Natural killer cell (primary cell): ENCODE results near the gene OR51G2. TPM values are rescaled to one million over a fixed set of nuclear protein-coding genes. Genes with fewer than 3 reads are reported as not detected.

Source experiments
- ATAC-seq, 3 donors: fragments of 150-1000 bp in 2 of 3; fragments of 200-7000 bp in 1 of 3; cut with Tn5 transposase; 1 replicate in 1 of 3; 2 replicates in 2 of 3; pipeline ENCODE4 v1.10.0; 2021; ENCODE audit warnings: mild to moderate bottlenecking in 2 of 3, moderate library complexity in 2 of 3
- DNase-seq, 2 donors: peaks; one replicate each; pipeline versions ENCODE4 v3.0.0 to v3.0.0-alpha.2; 2013 to 2021; ENCODE audit warnings: mixed read lengths in 1 of 2
- H3K27ac ChIP-seq: one replicate; pipeline ENCODE4 v1.5.1; 2013; ENCODE audit warnings: mild to moderate bottlenecking, low read length
- H3K27me3 ChIP-seq: one replicate; pipeline ENCODE4 v1.6.1; 2013; ENCODE audit warnings: low read length; ENCODE audit not compliant: control insufficient read depth, insufficient read depth
- H3K36me3 ChIP-seq: one replicate; pipeline ENCODE4 v1.6.1; 2013; ENCODE audit warnings: low read length; ENCODE audit not compliant: control insufficient read depth, insufficient read depth
- H3K4me1 ChIP-seq: one replicate; pipeline ENCODE4 v1.6.1; 2013; ENCODE audit warnings: low read length; ENCODE audit not compliant: control insufficient read depth, insufficient read depth
- H3K4me3 ChIP-seq: one replicate; pipeline ENCODE4 v1.5.1; 2013; ENCODE audit warnings: low read length
- H3K9me3 ChIP-seq: one replicate; pipeline ENCODE4 v1.6.1; 2013; ENCODE audit warnings: low read length; ENCODE audit not compliant: control insufficient read depth, insufficient read depth
- H3K27ac Mint-ChIP-seq, 2 donors: one replicate each; pipeline ENCODE4 v1.8.0; 2022; ENCODE audit warnings: mild to moderate bottlenecking in 2 of 2, mixed read lengths in 2 of 2, moderate library complexity in 1 of 2
- H3K27me3 Mint-ChIP-seq, 2 donors: one replicate each; pipeline ENCODE4 v1.8.0; 2022; ENCODE audit warnings: low read depth in 2 of 2, mixed read lengths in 2 of 2
- H3K36me3 Mint-ChIP-seq: one replicate; pipeline ENCODE4 v1.8.0; 2022; ENCODE audit warnings: mixed read lengths
- H3K4me1 Mint-ChIP-seq, 2 donors: one replicate each; pipeline ENCODE4 v1.8.0; 2022; ENCODE audit warnings: mixed read lengths in 2 of 2
- H3K4me3 Mint-ChIP-seq: one replicate; pipeline ENCODE4 v1.8.0; 2022; ENCODE audit warnings: mild to moderate bottlenecking, moderate library complexity, mixed read lengths
- H3K9me3 Mint-ChIP-seq, 2 donors: one replicate each; pipeline ENCODE4 v1.8.0; 2022; ENCODE audit warnings: mixed read lengths in 2 of 2
- WGBS: methylation state at CpG from one replicate; pipeline ENCODE4 v1.1.7; 2013; ENCODE audit warnings: missing lambda C conversion rate; ENCODE audit not compliant: insufficient coverage; 5-methylcytosine and 5-hydroxymethylcytosine counted together
- intact Hi-C: fragments of 100-400 bp; cut with micrococcal nuclease; formaldehyde crosslinking; loops from one replicate; pipeline ENCODE4 v1.14.2; 2022
- total RNA-seq, 4 donors: library from RNA; stranded (reverse); fragments of 120-200 nt in 1 of 4; gene quantifications; one replicate each; pipeline versions ENCODE4 v1.2.3 to v1.2.4, GENCODE V29; 2013 to 2022
- TF ChIP-seq, protein P1 (sequence below): fragments of 200-600 bp; IDR thresholded peaks from one replicate; pipeline ENCODE4 v1.8.0; 2022; ENCODE audit warnings: antibody characterized with exemption

OR51G2 gene
- total RNA-seq, 3 donors from 2014 or later (not counting 1 experiment from before 2014, with no cell fraction given) = not detected

DNA sequence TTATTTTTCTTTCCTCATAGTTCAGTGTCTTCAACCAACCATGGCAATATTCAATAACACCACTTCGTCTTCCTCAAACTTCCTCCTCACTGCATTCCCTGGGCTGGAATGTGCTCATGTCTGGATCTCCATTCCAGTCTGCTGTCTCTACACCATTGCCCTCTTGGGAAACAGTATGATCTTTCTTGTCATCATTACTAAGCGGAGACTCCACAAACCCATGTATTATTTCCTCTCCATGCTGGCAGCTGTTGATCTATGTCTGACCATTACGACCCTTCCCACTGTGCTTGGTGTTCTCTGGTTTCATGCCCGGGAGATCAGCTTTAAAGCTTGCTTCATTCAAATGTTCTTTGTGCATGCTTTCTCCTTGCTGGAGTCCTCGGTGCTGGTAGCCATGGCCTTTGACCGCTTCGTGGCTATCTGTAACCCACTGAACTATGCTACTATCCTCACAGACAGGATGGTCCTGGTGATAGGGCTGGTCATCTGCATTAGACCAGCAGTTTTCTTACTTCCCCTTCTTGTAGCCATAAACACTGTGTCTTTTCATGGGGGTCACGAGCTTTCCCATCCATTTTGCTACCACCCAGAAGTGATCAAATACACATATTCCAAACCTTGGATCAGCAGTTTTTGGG is 37.2 kb downstream of the OR51G2 start, which contains the start of gene OR51T1:
TSS of gene OR51T1 (plus strand) at position 41 of the 641 bp plus-strand sequence. CDS start at position 41, 0 bp downstream.
- Histone ChIP-seq H3K4me1 (no peaks in the 10 kb centered on the region), H3K27ac (no peak within 1 kb of the TSS), H3K9me3 (no peaks in the 10 kb centered on the region), H3K27me3 (no peaks in the 10 kb centered on the region), H3K4me3 (no peak within 1 kb of the TSS), H3K36me3 (no peaks in the 10 kb centered on the region)
- DNase-seq (no peak), ATAC-seq (no peak)
- intact Hi-C loops = no loop called here
- Mint-ChIP-seq H3K4me3 (no peak within 1 kb of the TSS), H3K9me3 (no peaks in the 10 kb centered on the region), H3K4me1 (no peaks in the 10 kb centered on the region), H3K36me3 (no peaks in the 10 kb centered on the region), H3K27ac (no peak within 1 kb of the TSS), H3K27me3 (no peaks in the 10 kb centered on the region)
- WGBS = 85% methylated on average over 8 of the region's 8 CpGs
- TF ChIP-seq, protein P1, sequence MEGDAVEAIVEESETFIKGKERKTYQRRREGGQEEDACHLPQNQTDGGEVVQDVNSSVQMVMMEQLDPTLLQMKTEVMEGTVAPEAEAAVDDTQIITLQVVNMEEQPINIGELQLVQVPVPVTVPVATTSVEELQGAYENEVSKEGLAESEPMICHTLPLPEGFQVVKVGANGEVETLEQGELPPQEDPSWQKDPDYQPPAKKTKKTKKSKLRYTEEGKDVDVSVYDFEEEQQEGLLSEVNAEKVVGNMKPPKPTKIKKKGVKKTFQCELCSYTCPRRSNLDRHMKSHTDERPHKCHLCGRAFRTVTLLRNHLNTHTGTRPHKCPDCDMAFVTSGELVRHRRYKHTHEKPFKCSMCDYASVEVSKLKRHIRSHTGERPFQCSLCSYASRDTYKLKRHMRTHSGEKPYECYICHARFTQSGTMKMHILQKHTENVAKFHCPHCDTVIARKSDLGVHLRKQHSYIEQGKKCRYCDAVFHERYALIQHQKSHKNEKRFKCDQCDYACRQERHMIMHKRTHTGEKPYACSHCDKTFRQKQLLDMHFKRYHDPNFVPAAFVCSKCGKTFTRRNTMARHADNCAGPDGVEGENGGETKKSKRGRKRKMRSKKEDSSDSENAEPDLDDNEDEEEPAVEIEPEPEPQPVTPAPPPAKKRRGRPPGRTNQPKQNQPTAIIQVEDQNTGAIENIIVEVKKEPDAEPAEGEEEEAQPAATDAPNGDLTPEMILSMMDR = no peak

- no peak overlapping the region for H3K4me3 Mint-ChIP-seq
- TF ChIP-seq, protein P1 = no peak
- Histone ChIP-seq H3K27ac (no peak overlapping the region), H3K4me1 (no peaks in the 10 kb centered on the region), H3K4me3 (no peak overlapping the region), H3K9me3 (no peaks in the 10 kb centered on the region), H3K36me3 (no peaks in the 10 kb centered on the region), H3K27me3 (no peaks in the 10 kb centered on the region)
- no peaks in the 10 kb centered on the region for H3K27me3 Mint-ChIP-seq
- no peaks in the 10 kb centered on the region for H3K9me3 Mint-ChIP-seq
- ATAC-seq (no peak), DNase-seq (no peak)
- 88% methylated on average over 4 of the region's 4 CpGs for WGBS
- intact Hi-C loops = no loop called here
- no peak overlapping the region for H3K27ac Mint-ChIP-seq
- no peaks in the 10 kb centered on the region for H3K4me1 Mint-ChIP-seq
- no peaks in the 10 kb centered on the region for H3K36me3 Mint-ChIP-seq
Measured at GRCh38 chr11:4881188-4881587, 38.0 kb downstream of the OR51G2 start.

- Histone ChIP-seq H3K9me3 (no peaks in the 10 kb centered on the region), H3K4me1 (no peaks in the 10 kb centered on the region), H3K27ac (no peak overlapping the region), H3K36me3 (no peaks in the 10 kb centered on the region), H3K27me3 (no peaks in the 10 kb centered on the region), H3K4me3 (no peak overlapping the region)
- ATAC-seq (no peak), DNase-seq (no peak)
- intact Hi-C loops = no loop called here
- WGBS = 73% methylated on average over 1 of the region's 1 CpG
- no peaks in the 10 kb centered on the region for H3K36me3 Mint-ChIP-seq
- H3K27ac Mint-ChIP-seq = no peak overlapping the region
- no peaks in the 10 kb centered on the region for H3K4me1 Mint-ChIP-seq
- H3K4me3 Mint-ChIP-seq = no peak overlapping the region
- no peaks in the 10 kb centered on the region for H3K27me3 Mint-ChIP-seq
- H3K9me3 Mint-ChIP-seq = peaks cover 3 to 7% of the 10 kb centered on the region in 2 donors
- TF ChIP-seq, protein P1 = no peak
Measured at GRCh38 chr11:4865855-4866254, 53.3 kb downstream of the OR51G2 start.

DNA sequence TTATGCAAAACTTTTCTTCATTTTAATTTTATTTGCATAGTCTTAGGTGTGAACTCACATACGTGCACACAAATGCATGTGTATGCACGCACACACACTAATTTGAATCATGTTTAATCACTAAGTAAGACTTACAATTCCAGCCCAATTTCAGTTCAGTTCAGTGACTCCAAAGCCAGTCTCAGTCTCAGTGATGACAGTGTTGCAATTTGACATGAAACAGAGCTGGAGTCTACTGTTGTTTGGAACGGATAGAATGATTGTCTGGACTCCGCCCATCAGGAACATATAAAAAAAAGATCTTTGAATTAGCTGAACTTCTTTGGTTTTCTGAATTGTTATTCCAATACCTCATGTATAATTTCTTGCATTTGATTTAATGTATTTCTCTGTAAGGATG is 55.3 kb downstream of the OR51G2 start:
- H3K4me3 ChIP-seq = no peak overlapping the region
- Mint-ChIP-seq H3K27ac (no peak overlapping the region), H3K9me3 (peaks cover 6 to 11% of the 10 kb centered on the region in 2 donors), H3K4me3 (no peak overlapping the region), H3K27me3 (peaks cover 0 to 4% of the 10 kb centered on the region in 2 donors), H3K4me1 (no peaks in the 10 kb centered on the region), H3K36me3 (no peaks in the 10 kb centered on the region)
- H3K27me3 ChIP-seq = no peaks in the 10 kb centered on the region
- TF ChIP-seq, protein P1 = no peak
- no peak overlapping the region for H3K27ac ChIP-seq
- no peaks in the 10 kb centered on the region for H3K9me3 ChIP-seq
- no peaks in the 10 kb centered on the region for H3K36me3 ChIP-seq
- no peaks in the 10 kb centered on the region for H3K4me1 ChIP-seq
- intact Hi-C loops = no loop called here
- WGBS = 93% methylated on average over 4 of the region's 4 CpGs
- no peak for DNase-seq
- ATAC-seq = no peak
